Esophagus squamous epithelium (tissue), 4 donors: ENCODE results near the gene MEN1.

ENCODE experiments used
- POLR2A ChIP-seq, 4 donors: fragments of 450-650 bp; IDR thresholded peaks; one replicate each; pipeline ENCODE4 v1.6.1; 2017; ENCODE audit warnings: antibody characterized with exemption in 4 of 4, mild to moderate bottlenecking in 4 of 4, moderate library complexity in 3 of 4
- TF ChIP-seq, protein P1 (sequence below), 6 experiments: fragments of 450-650 bp in 4 of 6; fragments of 200-600 bp in 2 of 6; sonication (generic) in 2 of 6; IDR thresholded peaks; one replicate each; pipeline ENCODE4 v1.5.1; 2016 to 2019; ENCODE audit warnings: antibody characterized with exemption in 6 of 6, mild to moderate bottlenecking in 4 of 6, moderate library complexity in 4 of 6

DNA sequence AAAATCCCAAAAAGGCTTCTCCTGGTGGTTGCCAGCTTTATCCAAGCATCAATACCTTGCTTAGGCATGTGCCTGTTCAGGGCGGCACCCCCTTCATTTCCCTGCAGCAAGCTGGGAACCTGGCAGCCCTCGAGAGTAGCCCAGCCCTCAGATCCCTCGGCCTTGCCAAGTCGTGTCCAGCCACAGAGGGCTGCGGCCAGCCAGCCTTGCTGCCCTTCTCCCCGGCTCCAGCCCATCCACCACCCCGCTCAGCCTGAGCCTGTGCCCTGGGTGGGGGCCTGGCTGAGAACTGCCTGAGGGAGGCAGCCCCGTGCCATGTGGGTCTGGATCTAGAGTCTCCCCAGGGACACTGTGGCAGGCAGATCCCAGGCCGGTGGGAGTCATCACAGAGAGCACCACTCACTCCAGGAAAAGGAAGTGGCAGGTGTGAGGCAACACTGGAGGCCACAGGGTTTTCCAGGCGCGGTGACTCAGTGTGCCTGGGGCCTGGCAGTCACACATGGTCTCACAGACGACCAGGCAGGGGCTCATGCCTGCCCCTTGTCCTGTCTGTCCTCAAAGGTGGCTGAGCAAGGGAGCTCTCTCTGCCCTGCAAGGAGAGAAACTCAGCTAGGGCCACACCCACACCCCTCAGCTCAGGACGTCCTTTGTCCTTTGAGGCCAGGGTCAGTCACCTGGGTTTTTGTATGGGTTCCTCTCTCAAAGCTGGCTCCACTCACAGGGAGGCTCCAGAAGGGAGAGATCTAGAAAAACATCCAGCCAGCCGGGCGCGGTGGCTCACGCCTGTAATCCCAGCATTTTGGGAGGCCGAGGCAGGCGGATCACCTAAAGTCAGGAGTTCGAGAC lies 46.3 kb upstream of the MEN1 start:
- TF ChIP-seq, protein P1, sequence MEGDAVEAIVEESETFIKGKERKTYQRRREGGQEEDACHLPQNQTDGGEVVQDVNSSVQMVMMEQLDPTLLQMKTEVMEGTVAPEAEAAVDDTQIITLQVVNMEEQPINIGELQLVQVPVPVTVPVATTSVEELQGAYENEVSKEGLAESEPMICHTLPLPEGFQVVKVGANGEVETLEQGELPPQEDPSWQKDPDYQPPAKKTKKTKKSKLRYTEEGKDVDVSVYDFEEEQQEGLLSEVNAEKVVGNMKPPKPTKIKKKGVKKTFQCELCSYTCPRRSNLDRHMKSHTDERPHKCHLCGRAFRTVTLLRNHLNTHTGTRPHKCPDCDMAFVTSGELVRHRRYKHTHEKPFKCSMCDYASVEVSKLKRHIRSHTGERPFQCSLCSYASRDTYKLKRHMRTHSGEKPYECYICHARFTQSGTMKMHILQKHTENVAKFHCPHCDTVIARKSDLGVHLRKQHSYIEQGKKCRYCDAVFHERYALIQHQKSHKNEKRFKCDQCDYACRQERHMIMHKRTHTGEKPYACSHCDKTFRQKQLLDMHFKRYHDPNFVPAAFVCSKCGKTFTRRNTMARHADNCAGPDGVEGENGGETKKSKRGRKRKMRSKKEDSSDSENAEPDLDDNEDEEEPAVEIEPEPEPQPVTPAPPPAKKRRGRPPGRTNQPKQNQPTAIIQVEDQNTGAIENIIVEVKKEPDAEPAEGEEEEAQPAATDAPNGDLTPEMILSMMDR (IDR thresholded peaks at IDR 0.05) = no peak
- TF ChIP-seq POLR2A (IDR thresholded peaks at IDR 0.05) = no peak
